Stimulated activated CD8-positive, alpha-beta memory T cell treated with anti-CD3 and anti-CD28 coated beads, Interleukin-4, amount 100 ng/mL, for 1 hour (primary cell): ENCODE measurements around the gene ZNF319.
"Not testable (repeated sequence)": the region's sequence is repeated elsewhere in the genome, so short reads cannot be mapped to it uniquely, and the experiment has no call there.

ENCODE experiments used
- DNase-seq, 2 donors: peaks; one replicate each; pipeline ENCODE4 v3.0.0-alpha.2; 2020; ENCODE audit warnings: low read depth in 2 of 2, low spot score in 1 of 2

ZNF319 gene

GRCh38 chr16:57979006-57979585 is 21.4 kb downstream of the ZNF319 start:
- no peak for DNase-seq

GRCh38 chr16:57978070-57978465 is 22.4 kb downstream of the ZNF319 start:
- not testable (repeated sequence) for DNase-seq

- no peak for DNase-seq
Observed at GRCh38 chr16:57977418-57978069, 22.9 kb downstream of the ZNF319 start.

- no peak for DNase-seq
Observed at GRCh38 chr16:57976331-57976796, 24.1 kb downstream of the ZNF319 start.

GRCh38 chr16:57972306-57972705 is 28.2 kb downstream of the ZNF319 start:
- no peak for DNase-seq

GRCh38 chr16:57971848-57972247 is 28.6 kb downstream of the ZNF319 start:
- no peak for DNase-seq

- no peak for DNase-seq
Observed at GRCh38 chr16:57970970-57971369, 29.5 kb downstream of the ZNF319 start, which contains the start of gene CNGB1. TSS of gene CNGB1 (minus strand) at chr16:57971128. CDS start at chr16:57967286, 3,842 bp downstream.

GRCh38 chr16:57970319-57970718 is 30.2 kb downstream of the ZNF319 start:
- DNase-seq = no peak

- no peak for DNase-seq
Observed at GRCh38 chr16:57969451-57970123, 30.9 kb downstream of the ZNF319 start.

GRCh38 chr16:57967916-57968315 is 32.6 kb downstream of the ZNF319 start:
- no peak for DNase-seq

- DNase-seq = no peak
Observed at GRCh38 chr16:57966986-57967385, 33.5 kb downstream of the ZNF319 start.

GRCh38 chr16:57966204-57966771 is 34.2 kb downstream of the ZNF319 start:
- DNase-seq = no peak

- DNase-seq = no peak
Observed at GRCh38 chr16:57964157-57964700, 36.2 kb downstream of the ZNF319 start.

GRCh38 chr16:57962756-57963155 is 37.7 kb downstream of the ZNF319 start:
- no peak for DNase-seq

GRCh38 chr16:57962046-57962445 is 38.4 kb downstream of the ZNF319 start:
- no peak for DNase-seq

GRCh38 chr16:57961538-57961937 is 38.9 kb downstream of the ZNF319 start:
- no peak for DNase-seq

GRCh38 chr16:57960826-57961472 is 39.5 kb downstream of the ZNF319 start:
- no peak for DNase-seq

- DNase-seq = no peak
Observed at GRCh38 chr16:57960310-57960709, 40.2 kb downstream of the ZNF319 start.

GRCh38 chr16:57959804-57960203 is 40.7 kb downstream of the ZNF319 start:
- no peak for DNase-seq

GRCh38 chr16:57959121-57959520 is 41.4 kb downstream of the ZNF319 start:
- no peak for DNase-seq

- no peak for DNase-seq
Observed at GRCh38 chr16:57958544-57958943, 41.9 kb downstream of the ZNF319 start.
